Ureter (tissue), 1 donor: ENCODE data around the gene TMEFF1. TPM values are rescaled to one million over a fixed set of nuclear protein-coding genes. Genes with fewer than 3 reads are reported as not detected.

Experiments
- DNase-seq: peaks from one replicate; pipeline ENCODE4 v3.0.0-alpha.2; 2020; ENCODE audit warnings: low spot score
- total RNA-seq: library from RNA; stranded (reverse); gene quantifications from one replicate; pipeline ENCODE4 v1.2.4, GENCODE V29; 2023
- donor health status: DM: yes; HTN: yes; CAD: no.

The TMEFF1 gene
- total RNA-seq, 1 donor from 2014 or later, result not detected

- no peak for DNase-seq
Measured at GRCh38 chr9:100575765-100576386, 102.9 kb downstream of the TMEFF1 start.

GRCh38 chr9:100577776-100578448 lies 105.0 kb downstream of the TMEFF1 start, which contains the start of gene CAVIN4:
CAVIN4 (plus strand) TSS chr9:100578079; CDS start chr9:100578144, 65 bp downstream.
- no peak for DNase-seq

GRCh38 chr9:100578610-100579009 lies 105.7 kb downstream of the TMEFF1 start:
- DNase-seq, result no peak

GRCh38 chr9:100579665-100580064 lies 106.7 kb downstream of the TMEFF1 start:
- no peak for DNase-seq

GRCh38 chr9:100580257-100580656 lies 107.3 kb downstream of the TMEFF1 start:
- no peak for DNase-seq

- no peak for DNase-seq
Measured at GRCh38 chr9:100581081-100581480, 108.1 kb downstream of the TMEFF1 start.

GRCh38 chr9:100581661-100582060 lies 108.7 kb downstream of the TMEFF1 start:
- no peak for DNase-seq

GRCh38 chr9:100583014-100583802 lies 110.3 kb downstream of the TMEFF1 start:
- no peak for DNase-seq

- DNase-seq, result no peak
Measured at GRCh38 chr9:100584951-100585350, 112.0 kb downstream of the TMEFF1 start.

GRCh38 chr9:100586093-100586492 lies 113.1 kb downstream of the TMEFF1 start:
- no peak for DNase-seq

- DNase-seq, result no peak
Measured at GRCh38 chr9:100587375-100587774, 114.4 kb downstream of the TMEFF1 start.

GRCh38 chr9:100589582-100589981 lies 116.6 kb downstream of the TMEFF1 start:
- DNase-seq, result no peak

- no peak for DNase-seq
Measured at GRCh38 chr9:100590481-100590880, 117.5 kb downstream of the TMEFF1 start.

GRCh38 chr9:100591139-100591538 lies 118.2 kb downstream of the TMEFF1 start:
- DNase-seq, result no peak

GRCh38 chr9:100591639-100592412 lies 118.9 kb downstream of the TMEFF1 start:
- no peak for DNase-seq

- DNase-seq, result no peak
Measured at GRCh38 chr9:100595391-100596199, 122.6 kb downstream of the TMEFF1 start.

GRCh38 chr9:100597236-100597635 lies 124.3 kb downstream of the TMEFF1 start:
- DNase-seq, result no peak

GRCh38 chr9:100598641-100599145 lies 125.7 kb downstream of the TMEFF1 start:
- DNase-seq, result peak; percentile 87

- DNase-seq, result no peak
Measured at GRCh38 chr9:100600521-100601079, 127.7 kb downstream of the TMEFF1 start.

GRCh38 chr9:100601216-100601615 lies 128.3 kb downstream of the TMEFF1 start:
- DNase-seq, result no peak
